K562 (cell line): ENCODE data around the gene GLIPR2. TPM values are rescaled to one million over a fixed set of nuclear protein-coding genes. Genes with fewer than 3 reads are reported as not detected.
A peak's percentile ranks its signal among the peaks of the same experiment; 100 is the strongest.

Source experiments
- CHD4 ChIP-seq: fragments of 200-600 bp; sonication (generic); IDR thresholded peaks from 3 replicates; pipeline ENCODE4 v1.6.1; 2012; ENCODE audit warnings: low read depth, mild to moderate bottlenecking, mixed read lengths, low read length, inconsistent platforms; ENCODE audit not compliant: insufficient read depth, insufficient replicate concordance, poor library complexity, severe bottlenecking
- EHMT2 ChIP-seq: fragments of 450-650 bp; IDR thresholded peaks from 2 replicates; pipeline ENCODE4 v1.6.1; 2018; ENCODE audit warnings: antibody characterized with exemption
- FOS ChIP-seq: IDR thresholded peaks from 3 replicates; pipeline ENCODE4 v1.6.1; 2011; ENCODE audit not compliant: insufficient read length; ENCODE audit errors: extremely low read depth
- LARP7 ChIP-seq: fragments of 450-650 bp; IDR thresholded peaks from 2 replicates; pipeline ENCODE4 v1.6.1; 2016
- NUFIP1 ChIP-seq: fragments of 450-650 bp; IDR thresholded peaks from 2 replicates; pipeline ENCODE4 v1.6.1; 2018; ENCODE audit not compliant: partially characterized antibody
- RBM39 ChIP-seq: fragments of 200-400 bp; formaldehyde crosslinking; optimal IDR thresholded peaks from 2 replicates; pipeline ENCODE3; 2018; ENCODE audit warnings: low read depth, low read length
- RFX7 ChIP-seq: fragments of 250-450 bp; sonication (Bioruptor Pico); IDR thresholded peaks from 2 replicates; pipeline ENCODE4 v1.5.1; 2021; ENCODE audit warnings: mild to moderate bottlenecking
- SMARCB1 ChIP-seq: IDR thresholded peaks from 2 replicates; pipeline ENCODE4 v1.6.1; 2011; ENCODE audit warnings: improper control_type of control experiment, low read depth; ENCODE audit not compliant: insufficient read length
- STAT5B ChIP-seq: fragments of 250-450 bp; sonication (Bioruptor Pico); IDR thresholded peaks from 2 replicates; pipeline ENCODE4 v1.8.0; 2021; ENCODE audit warnings: mild to moderate bottlenecking, inconsistent platforms
- TEAD1 ChIP-seq, 2 experiments: fragments of 450-650 bp in 1 of 2; sonication (generic) in 1 of 2; formaldehyde crosslinking; IDR thresholded peaks; 2 replicates each; pipeline versions ENCODE4 v1.4.0 to v1.8.0; 2020 to 2022; ENCODE audit warnings: mild to moderate bottlenecking in 2 of 2, missing genetic modification reagents in 1 of 2
- ZC3H11A ChIP-seq: IDR thresholded peaks from 2 replicates; pipeline ENCODE4 v1.6.1; 2012; ENCODE audit warnings: low read depth, low read length, improper control_type of control experiment
- ZNF140 ChIP-seq: fragments of 250-450 bp; sonication (Bioruptor Pico); IDR thresholded peaks from 2 replicates; pipeline ENCODE4 v1.8.0; 2021; ENCODE audit warnings: moderate library complexity, mild to moderate bottlenecking, inconsistent platforms
- ZNF324 ChIP-seq: fragments of 250-450 bp; sonication (Bioruptor Pico); IDR thresholded peaks from 2 replicates; pipeline ENCODE4 v1.4.0; 2020; ENCODE audit warnings: mild to moderate bottlenecking
- polyA plus RNA-seq, 8 experiments: library from polyadenylated mRNA; depleted of rRNA in 4 of 8; stranded (reverse) in 5 of 8; unstranded in 3 of 8; fragments of >200 nt; fragmentation: Nextera tagmentation in 2 of 8; fragmentation: Illumina TruSeq in 1 of 8; extraction: Ambion mirVana in 2 of 8; extraction: Trizol in 1 of 8; gene quantifications; 2 replicates each; pipeline versions ENCODE4 v1.2.1 to v1.2.3, GENCODE V29; 2011 to 2014; ENCODE audit warnings: inconsistent platforms in 1 of 8, missing spikeins in 1 of 8
- total RNA-seq, 7 experiments: library from RNA; depleted of rRNA in 6 of 7; stranded (reverse); fragments of >200 nt in 6 of 7; fragmentation: Illumina TruSeq in 2 of 7; extraction: Trizol in 2 of 7; gene quantifications; 2 replicates each; pipeline versions ENCODE4 v1.2.1 to v1.2.3, GENCODE V29; 2011 to 2021; ENCODE audit warnings: low replicate concordance in 1 of 7
- TF ChIP-seq, protein P1 (sequence below): sonication (generic); formaldehyde crosslinking; IDR thresholded peaks from 2 replicates; pipeline ENCODE4 v1.8.0; 2022; ENCODE audit warnings: mild to moderate bottlenecking, missing genetic modification reagents, borderline replicate concordance
- TF ChIP-seq, protein P2 (sequence below), 3 experiments: fragments of 200-800 bp in 1 of 3; sonication (Bioruptor generic) in 1 of 3; sonication (generic) in 1 of 3; formaldehyde crosslinking in 1 of 3; IDR thresholded peaks; 2 replicates each; pipeline versions ENCODE4 v1.6.1 to v1.8.0; 2016 to 2022; ENCODE audit warnings: mild to moderate bottlenecking in 2 of 3, missing compliant biosample characterization in 2 of 3, missing genetic modification characterization in 2 of 3, missing genetic modification reagents in 1 of 3
- TF ChIP-seq, protein P3 (sequence below): sonication (generic); formaldehyde crosslinking; IDR thresholded peaks from 2 replicates; pipeline ENCODE4 v1.8.1; 2023; ENCODE audit warnings: mild to moderate bottlenecking, missing genetic modification reagents
- TF ChIP-seq, protein P4 (sequence below): fragments of 450-650 bp; IDR thresholded peaks from 2 replicates; pipeline ENCODE4 v1.6.1; 2016; ENCODE audit warnings: low read depth, mild to moderate bottlenecking, moderate library complexity
- TF ChIP-seq, protein P5 (sequence below): sonication (generic); formaldehyde crosslinking; IDR thresholded peaks from 2 replicates; pipeline ENCODE4 v1.8.0; 2023; ENCODE audit warnings: mild to moderate bottlenecking, missing genetic modification reagents

Gene GLIPR2
- total and polyA plus RNA-seq, 9 of the 15 experiments (the other 6 are each of a cell fraction or from before 2014, with no cell fraction given): 1.4 to 8.8 (median 2.9) TPM

DNA sequence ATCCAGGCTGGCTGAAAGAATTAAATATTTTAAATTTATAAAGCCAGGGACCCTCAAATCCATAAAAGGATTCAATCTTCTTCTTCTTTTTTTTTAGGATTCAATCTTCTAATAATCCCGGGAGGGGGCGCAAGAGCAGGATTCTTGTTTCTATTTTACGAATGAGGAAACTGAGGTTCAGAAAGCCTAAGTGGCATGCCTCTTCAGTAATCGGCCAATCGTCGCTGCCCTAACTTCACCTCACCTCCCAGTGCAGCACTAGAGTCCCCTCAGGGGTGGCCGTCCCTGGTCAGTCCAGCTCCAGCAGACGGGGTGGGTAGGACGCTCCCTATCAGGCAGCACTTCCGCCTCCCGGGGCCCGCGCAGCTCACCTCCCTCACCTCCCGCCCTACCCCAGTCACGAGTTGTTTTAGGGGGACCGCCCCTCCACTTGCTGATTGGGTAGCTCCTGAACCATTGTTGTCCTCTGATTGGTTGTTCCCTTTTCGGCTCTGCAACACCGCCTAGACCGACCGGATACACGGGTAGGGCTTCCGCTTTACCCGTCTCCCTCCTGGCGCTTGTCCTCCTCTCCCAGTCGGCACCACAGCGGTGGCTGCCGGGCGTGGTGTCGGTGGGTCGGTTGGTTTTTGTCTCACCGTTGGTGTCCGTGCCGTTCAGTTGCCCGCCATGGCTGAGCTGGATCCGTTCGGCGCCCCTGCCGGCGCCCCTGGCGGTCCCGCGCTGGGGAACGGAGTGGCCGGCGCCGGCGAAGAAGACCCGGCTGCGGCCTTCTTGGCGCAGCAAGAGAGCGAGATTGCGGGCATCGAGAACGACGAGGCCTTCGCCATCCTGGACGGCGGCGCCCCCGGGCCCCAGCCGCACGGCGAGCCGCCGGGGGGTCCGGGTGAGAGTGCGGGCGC lies 54.1 kb downstream of the GLIPR2 start, which contains the start of gene CLTA (continued):
- TF ChIP-seq, protein P1, sequence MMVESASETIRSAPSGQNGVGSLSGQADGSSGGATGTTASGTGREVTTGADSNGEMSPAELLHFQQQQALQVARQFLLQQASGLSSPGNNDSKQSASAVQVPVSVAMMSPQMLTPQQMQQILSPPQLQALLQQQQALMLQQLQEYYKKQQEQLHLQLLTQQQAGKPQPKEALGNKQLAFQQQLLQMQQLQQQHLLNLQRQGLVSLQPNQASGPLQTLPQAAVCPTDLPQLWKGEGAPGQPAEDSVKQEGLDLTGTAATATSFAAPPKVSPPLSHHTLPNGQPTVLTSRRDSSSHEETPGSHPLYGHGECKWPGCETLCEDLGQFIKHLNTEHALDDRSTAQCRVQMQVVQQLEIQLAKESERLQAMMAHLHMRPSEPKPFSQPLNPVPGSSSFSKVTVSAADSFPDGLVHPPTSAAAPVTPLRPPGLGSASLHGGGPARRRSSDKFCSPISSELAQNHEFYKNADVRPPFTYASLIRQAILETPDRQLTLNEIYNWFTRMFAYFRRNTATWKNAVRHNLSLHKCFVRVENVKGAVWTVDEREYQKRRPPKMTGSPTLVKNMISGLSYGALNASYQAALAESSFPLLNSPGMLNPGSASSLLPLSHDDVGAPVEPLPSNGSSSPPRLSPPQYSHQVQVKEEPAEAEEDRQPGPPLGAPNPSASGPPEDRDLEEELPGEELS (CRISPR knock-in tag): no peak; the same call in 1 of the 2 replicates
- TF ChIP-seq, protein P2, sequence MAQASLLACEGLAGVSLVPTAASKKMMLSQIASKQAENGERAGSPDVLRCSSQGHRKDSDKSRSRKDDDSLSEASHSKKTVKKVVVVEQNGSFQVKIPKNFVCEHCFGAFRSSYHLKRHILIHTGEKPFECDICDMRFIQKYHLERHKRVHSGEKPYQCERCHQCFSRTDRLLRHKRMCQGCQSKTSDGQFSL (CRISPR knock-in tag; IDR thresholded peaks at IDR 0.05): peak; percentile 93; the same call in 1 of the 2 replicates
- TF ChIP-seq, protein P2 (tag; IDR thresholded peaks at IDR 0.05): no peak
- no peak for TF ChIP-seq SMARCB1
- TF ChIP-seq, protein P3, sequence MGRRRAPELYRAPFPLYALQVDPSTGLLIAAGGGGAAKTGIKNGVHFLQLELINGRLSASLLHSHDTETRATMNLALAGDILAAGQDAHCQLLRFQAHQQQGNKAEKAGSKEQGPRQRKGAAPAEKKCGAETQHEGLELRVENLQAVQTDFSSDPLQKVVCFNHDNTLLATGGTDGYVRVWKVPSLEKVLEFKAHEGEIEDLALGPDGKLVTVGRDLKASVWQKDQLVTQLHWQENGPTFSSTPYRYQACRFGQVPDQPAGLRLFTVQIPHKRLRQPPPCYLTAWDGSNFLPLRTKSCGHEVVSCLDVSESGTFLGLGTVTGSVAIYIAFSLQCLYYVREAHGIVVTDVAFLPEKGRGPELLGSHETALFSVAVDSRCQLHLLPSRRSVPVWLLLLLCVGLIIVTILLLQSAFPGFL (CRISPR knock-in tag): no peak
- TF ChIP-seq TEAD1 (CRISPR knock-in tag; IDR thresholded peaks at IDR 0.05): no peak
- no peak for TF ChIP-seq CHD4
- TF ChIP-seq RFX7: no peak
- TF ChIP-seq RBM39: no peak
- no peak for TF ChIP-seq ZNF324 (CRISPR knock-in tag)
- no peak for TF ChIP-seq ZC3H11A
- no peak for TF ChIP-seq NUFIP1
- TF ChIP-seq, protein P4, sequence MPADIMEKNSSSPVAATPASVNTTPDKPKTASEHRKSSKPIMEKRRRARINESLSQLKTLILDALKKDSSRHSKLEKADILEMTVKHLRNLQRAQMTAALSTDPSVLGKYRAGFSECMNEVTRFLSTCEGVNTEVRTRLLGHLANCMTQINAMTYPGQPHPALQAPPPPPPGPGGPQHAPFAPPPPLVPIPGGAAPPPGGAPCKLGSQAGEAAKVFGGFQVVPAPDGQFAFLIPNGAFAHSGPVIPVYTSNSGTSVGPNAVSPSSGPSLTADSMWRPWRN: no peak
- TF ChIP-seq FOS: peak; percentile 84
- TF ChIP-seq, protein P5, sequence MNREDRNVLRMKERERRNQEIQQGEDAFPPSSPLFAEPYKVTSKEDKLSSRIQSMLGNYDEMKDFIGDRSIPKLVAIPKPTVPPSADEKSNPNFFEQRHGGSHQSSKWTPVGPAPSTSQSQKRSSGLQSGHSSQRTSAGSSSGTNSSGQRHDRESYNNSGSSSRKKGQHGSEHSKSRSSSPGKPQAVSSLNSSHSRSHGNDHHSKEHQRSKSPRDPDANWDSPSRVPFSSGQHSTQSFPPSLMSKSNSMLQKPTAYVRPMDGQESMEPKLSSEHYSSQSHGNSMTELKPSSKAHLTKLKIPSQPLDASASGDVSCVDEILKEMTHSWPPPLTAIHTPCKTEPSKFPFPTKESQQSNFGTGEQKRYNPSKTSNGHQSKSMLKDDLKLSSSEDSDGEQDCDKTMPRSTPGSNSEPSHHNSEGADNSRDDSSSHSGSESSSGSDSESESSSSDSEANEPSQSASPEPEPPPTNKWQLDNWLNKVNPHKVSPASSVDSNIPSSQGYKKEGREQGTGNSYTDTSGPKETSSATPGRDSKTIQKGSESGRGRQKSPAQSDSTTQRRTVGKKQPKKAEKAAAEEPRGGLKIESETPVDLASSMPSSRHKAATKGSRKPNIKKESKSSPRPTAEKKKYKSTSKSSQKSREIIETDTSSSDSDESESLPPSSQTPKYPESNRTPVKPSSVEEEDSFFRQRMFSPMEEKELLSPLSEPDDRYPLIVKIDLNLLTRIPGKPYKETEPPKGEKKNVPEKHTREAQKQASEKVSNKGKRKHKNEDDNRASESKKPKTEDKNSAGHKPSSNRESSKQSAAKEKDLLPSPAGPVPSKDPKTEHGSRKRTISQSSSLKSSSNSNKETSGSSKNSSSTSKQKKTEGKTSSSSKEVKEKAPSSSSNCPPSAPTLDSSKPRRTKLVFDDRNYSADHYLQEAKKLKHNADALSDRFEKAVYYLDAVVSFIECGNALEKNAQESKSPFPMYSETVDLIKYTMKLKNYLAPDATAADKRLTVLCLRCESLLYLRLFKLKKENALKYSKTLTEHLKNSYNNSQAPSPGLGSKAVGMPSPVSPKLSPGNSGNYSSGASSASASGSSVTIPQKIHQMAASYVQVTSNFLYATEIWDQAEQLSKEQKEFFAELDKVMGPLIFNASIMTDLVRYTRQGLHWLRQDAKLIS (CRISPR knock-in tag): no peak
- TF ChIP-seq LARP7: no peak
- no peak for TF ChIP-seq EHMT2
- TF ChIP-seq ZNF140 (CRISPR knock-in tag): no peak
- no peak for TF ChIP-seq STAT5B (CRISPR knock-in tag)
